ENCODE measurements around the gene ACTG1. TPM values are rescaled to one million over a fixed set of nuclear protein-coding genes. Genes with fewer than 3 reads are reported as not detected.

ACTG1 gene
- total RNA-seq, 1 donor from 2014 or later: 3,227 TPM

DNA sequence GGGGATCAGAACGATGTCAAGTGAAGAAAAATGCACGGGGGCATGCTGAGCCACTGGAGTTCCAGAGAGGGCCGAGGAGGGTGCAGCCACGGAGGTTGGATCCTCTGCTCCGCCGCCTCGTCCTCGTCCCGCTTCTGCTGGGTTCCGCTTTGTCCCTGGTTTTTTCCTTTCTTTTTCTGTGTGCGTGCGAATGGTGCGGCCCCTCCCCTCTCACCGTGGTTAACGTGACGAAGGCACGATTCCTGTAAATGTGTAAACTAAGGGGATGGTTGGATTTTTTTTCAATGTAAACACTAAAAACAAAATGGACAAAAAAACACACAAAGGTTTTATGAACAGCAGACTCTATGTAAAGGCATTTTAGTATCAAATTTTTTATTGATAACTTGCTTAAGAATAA is 46.7 kb downstream of the ACTG1 start:
- Mint-ChIP-seq H3K4me1 (ENCODE audit: low read depth) (peaks cover 6% of the 10 kb centered on the region), H3K9me3 (ENCODE audit: low read depth) (no peaks in the 10 kb centered on the region), H3K27me3 (no peaks in the 10 kb centered on the region), H3K27ac (no peak overlapping the region), H3K36me3 (ENCODE audit: insufficient read depth) (peaks cover 1% of the 10 kb centered on the region), H3K4me3 (ENCODE audit: low read depth) (no peak overlapping the region)
- no peak for DNase-seq (ENCODE audit: low spot score, unreplicated experiment)
- no peak for TF ChIP-seq CTCF (IDR thresholded peaks at IDR 0.05; ENCODE audit: unreplicated experiment)

DNA sequence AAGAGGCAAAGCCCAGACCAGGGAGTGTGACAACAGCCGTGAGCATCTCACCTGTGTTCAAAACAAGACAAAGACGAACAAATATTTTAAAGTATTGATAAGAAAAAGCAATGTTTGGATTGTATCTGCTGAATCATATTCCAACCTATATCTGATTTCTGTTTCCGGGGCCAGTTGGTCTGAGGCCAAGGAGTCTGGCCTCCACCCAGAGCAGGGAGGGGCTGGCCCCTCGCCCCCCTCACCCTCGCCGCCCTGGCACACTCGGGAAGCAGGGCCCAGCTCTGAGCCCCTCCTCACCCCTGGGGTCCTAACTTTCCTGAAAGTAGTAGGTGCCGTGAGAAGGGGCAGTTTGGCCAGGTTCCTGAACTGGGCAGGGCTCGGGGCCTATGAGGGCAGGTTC is 48.0 kb downstream of the ACTG1 start:
- Mint-ChIP-seq H3K27ac (no peak overlapping the region), H3K9me3 (ENCODE audit: low read depth) (no peaks in the 10 kb centered on the region), H3K36me3 (ENCODE audit: insufficient read depth) (peaks cover 1% of the 10 kb centered on the region), H3K27me3 (no peaks in the 10 kb centered on the region), H3K4me1 (ENCODE audit: low read depth) (peaks cover 6% of the 10 kb centered on the region), H3K4me3 (ENCODE audit: low read depth) (no peak overlapping the region)
- DNase-seq (ENCODE audit: low spot score, unreplicated experiment): no peak
- no peak for TF ChIP-seq CTCF (IDR thresholded peaks at IDR 0.05; ENCODE audit: unreplicated experiment)

DNA sequence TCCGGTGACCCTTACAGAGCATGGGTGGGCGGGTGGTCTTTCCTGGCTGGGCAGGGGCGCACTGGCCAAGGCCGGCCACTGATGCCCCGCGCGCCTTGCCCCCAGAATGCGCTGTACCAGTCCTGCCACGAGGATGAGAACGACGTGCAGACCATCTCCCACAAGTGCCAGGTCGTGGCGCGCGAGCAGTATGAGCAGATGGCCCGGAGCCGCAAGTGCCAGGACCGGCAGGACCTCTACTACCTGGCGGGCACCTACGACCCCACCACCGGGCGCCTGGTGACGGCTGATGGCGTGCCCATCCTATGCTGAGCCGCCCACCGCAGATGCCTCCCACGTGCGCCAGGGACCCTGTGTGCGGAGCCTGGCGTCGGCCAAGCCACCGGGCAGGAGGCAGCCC is 49.1 kb downstream of the ACTG1 start:
- TF ChIP-seq CTCF (IDR thresholded peaks at IDR 0.05; ENCODE audit: unreplicated experiment): no peak
- no peak overlapping the region for H3K4me3 Mint-ChIP-seq (ENCODE audit: low read depth)
- H3K27ac Mint-ChIP-seq: no peak overlapping the region
- no peaks in the 10 kb centered on the region for H3K9me3 Mint-ChIP-seq (ENCODE audit: low read depth)
- peaks cover 1% of the 10 kb centered on the region for H3K36me3 Mint-ChIP-seq (ENCODE audit: insufficient read depth)
- H3K27me3 Mint-ChIP-seq: no peaks in the 10 kb centered on the region
- H3K4me1 Mint-ChIP-seq (ENCODE audit: low read depth): peaks cover 4% of the 10 kb centered on the region
- no peak for DNase-seq (ENCODE audit: low spot score, unreplicated experiment)

GRCh38 chr17:81462506-81463125 is 50.0 kb downstream of the ACTG1 start:
- H3K4me3 Mint-ChIP-seq (ENCODE audit: low read depth): no peak overlapping the region
- no peaks in the 10 kb centered on the region for H3K9me3 Mint-ChIP-seq (ENCODE audit: low read depth)
- peaks cover 1% of the 10 kb centered on the region for H3K36me3 Mint-ChIP-seq (ENCODE audit: insufficient read depth)
- no peak for DNase-seq (ENCODE audit: low spot score, unreplicated experiment)
- no peak overlapping the region for H3K27ac Mint-ChIP-seq
- H3K27me3 Mint-ChIP-seq: no peaks in the 10 kb centered on the region
- TF ChIP-seq CTCF (IDR thresholded peaks at IDR 0.05; ENCODE audit: unreplicated experiment): no peak
- H3K4me1 Mint-ChIP-seq (ENCODE audit: low read depth): peaks cover 1% of the 10 kb centered on the region

GRCh38 chr17:81461607-81462500 is 50.7 kb downstream of the ACTG1 start:
- peaks cover 5% of the 10 kb centered on the region for H3K36me3 Mint-ChIP-seq (ENCODE audit: insufficient read depth)
- TF ChIP-seq CTCF (IDR thresholded peaks at IDR 0.05; ENCODE audit: unreplicated experiment): no peak
- H3K27ac Mint-ChIP-seq: no peak overlapping the region
- H3K9me3 Mint-ChIP-seq (ENCODE audit: low read depth): no peaks in the 10 kb centered on the region
- DNase-seq (ENCODE audit: low spot score, unreplicated experiment): no peak
- H3K27me3 Mint-ChIP-seq: no peaks in the 10 kb centered on the region
- no peak overlapping the region for H3K4me3 Mint-ChIP-seq (ENCODE audit: low read depth)
- peaks cover 1% of the 10 kb centered on the region for H3K4me1 Mint-ChIP-seq (ENCODE audit: low read depth)
